Pulmonary artery endothelial cell (primary cell): ENCODE data around the gene FOXO6. TPM values are rescaled to one million over a fixed set of nuclear protein-coding genes. Genes with fewer than 3 reads are reported as not detected.

Experiments used
- DNase-seq: peaks from one replicate; pipeline ENCODE4 v3.0.0-alpha.2; 2011; ENCODE audit warnings: low read depth, low spot score
- total RNA-seq: library from RNA; depleted of rRNA; stranded (reverse); fragments of >200 nt; gene quantifications from 2 replicates; pipeline ENCODE4 v1.2.3, GENCODE V29; 2014

Gene FOXO6
- total RNA-seq, 1 donor from 2014 or later: 0.53 TPM

DNA sequence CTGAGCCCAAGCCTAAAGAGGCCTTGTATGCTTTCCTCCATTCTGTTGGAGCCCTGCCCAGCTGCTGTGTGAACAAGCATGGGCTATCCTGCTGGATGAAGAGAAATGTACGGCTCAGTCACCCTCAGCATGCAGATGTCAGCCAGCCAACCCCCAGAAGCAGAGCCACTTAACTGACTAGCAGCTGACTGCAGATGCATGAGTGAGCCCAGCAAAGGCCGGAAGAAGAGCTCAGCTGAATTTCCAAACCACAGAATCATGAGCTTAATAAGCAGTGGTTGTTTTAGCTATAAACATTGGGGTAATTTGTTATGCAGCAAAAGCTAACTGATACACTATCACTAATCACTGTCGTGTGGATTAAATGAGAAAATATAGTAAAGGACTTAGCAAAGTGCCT lies 39.0 kb downstream of the FOXO6 start:
- no peak for DNase-seq

DNA sequence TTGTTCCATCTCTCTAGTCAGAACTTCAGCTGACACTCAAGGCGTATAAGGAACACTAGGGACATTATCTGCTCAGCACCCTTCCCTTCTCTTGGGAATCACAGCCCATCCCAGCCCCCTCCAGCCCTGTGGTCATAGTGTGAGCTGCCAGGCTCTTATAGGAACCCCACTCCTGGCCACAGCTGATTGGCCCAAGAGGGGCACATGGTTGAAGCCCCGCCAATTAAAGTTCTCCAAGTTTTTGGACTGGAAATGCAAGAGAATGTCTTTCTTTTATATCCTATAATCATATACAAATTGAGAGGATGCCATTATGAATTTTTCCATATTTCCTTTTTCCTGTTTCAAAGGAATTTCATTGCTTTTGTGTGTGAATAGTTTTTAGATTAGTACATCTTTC lies 40.7 kb downstream of the FOXO6 start:
- no peak for DNase-seq

DNA sequence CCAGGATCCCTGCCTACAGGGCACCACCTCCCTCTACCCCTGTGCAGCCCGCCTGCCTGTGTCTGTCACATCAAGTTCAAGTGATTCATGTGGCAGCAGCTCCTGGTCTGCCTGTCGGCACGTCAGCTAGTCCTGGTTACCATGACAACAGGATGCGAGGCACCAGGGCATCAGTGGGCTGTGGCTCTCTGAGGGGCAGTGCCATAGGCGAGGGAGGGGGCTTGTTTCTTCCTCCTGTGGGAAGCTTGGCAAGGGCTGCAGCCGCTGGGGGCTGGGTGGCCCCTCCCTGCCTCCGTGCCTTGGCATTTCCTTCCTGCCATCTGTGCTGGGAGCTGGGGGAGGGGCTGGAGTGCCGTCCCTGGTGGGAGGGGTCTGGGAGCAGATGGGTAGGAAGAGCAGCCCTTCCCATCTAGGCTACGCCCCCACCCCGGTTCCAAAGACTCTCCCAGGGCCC lies 43.1 kb downstream of the FOXO6 start:
- DNase-seq: no peak

DNA sequence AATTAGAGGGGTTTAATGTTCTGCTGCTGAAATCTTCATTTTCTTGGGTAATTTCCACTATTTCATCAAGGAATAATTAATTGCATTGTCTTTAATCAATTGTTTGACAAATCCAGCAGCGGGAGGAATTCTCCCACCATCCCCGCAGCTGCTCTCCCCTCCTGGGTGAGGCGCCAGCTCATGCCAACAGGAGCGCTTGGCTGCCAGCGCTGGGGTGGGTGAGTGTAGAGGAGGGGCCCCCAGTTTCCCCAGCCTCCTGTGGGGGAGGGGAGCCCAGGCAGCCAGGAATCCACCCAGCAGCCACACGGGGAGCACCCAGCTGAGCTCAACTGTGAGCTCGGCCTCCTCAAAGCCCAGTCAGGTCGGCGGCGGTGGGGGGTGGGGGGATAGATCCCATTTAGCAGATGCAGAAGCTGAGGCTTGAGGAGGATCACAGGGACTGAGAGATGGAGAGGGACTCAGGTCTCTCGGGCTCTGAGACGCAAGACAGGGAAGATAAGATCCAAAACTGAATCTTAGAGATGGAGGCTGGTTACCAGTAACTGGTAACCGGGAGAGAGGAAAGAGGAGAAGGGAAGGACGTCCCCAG lies 46.5 kb downstream of the FOXO6 start:
- no peak for DNase-seq

DNA sequence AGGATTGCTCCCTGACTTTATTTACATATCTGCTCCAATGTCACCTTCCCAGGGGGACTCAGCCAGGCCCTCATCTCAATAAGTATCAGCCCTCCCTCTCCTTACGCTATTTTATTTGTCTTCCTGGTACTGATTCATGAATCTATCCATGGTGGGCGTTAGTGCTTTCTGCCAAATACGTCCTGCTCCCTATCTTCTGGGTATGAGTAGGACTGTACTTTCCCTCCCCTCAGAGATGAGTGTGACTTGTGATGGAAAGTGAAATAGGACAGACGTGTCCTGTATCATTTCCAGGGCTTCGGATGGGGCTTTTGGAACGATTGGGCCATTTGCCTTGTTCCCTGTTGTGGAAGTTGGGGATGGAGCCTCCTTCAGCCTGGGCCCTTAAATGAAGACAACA lies 47.5 kb downstream of the FOXO6 start:
- no peak for DNase-seq

DNA sequence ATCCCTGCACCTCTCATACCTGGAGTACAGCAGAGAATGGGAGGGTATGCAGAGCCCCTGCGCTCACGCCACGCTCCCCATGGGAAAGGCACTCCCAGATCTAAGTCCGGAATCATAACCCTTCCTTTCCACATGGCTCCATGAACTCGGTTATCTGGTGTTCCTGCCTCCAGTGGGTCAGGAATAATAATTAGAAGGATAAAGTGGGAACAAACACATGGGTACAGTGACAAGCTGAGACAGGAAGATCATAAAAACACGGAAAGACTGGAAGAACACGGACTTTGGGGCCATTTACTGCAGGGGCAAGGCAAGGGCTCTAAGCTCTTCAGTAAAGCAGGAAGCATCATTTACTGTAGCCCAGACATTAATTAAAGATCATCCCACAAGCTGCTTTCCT lies 48.6 kb downstream of the FOXO6 start:
- DNase-seq: no peak

DNA sequence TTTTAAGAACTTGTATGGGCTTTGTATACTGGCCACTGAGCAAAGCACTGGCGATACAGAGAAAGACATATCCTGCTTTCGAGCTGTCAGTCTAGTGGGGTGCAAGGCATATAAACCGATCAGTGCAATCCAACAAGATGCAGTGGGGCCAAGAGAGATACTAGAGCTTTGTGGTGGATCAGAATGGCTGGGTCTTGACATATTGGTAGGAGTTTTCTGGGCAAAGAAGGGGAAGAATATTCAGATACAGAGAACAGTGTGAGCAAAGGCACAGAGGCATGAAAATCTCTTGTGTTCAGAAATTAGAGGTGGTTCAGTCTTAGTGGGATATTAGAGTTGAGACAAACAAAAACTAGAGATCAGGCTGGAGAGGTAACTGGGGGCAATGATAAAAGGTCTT lies 49.2 kb downstream of the FOXO6 start:
- no peak for DNase-seq

DNA sequence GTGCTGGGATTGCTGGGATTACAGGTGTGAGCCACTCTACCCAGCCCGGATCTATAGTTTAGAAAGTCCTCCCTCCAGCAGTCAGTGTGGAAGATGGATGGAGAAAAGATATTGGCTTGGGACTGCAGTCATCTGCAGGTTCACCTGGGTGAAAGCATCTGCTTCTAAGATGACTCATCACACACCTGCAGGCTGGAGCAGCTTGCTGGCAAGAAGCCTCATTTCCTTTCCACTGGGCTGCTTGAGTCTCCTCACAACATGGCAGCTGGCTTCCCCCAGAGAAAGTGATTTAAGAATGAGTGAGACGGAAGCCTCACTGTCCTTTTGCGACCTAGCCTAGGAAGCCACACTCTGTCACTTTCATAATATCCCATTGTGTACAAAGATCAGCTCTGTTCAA lies 50.0 kb downstream of the FOXO6 start:
- DNase-seq: no peak

DNA sequence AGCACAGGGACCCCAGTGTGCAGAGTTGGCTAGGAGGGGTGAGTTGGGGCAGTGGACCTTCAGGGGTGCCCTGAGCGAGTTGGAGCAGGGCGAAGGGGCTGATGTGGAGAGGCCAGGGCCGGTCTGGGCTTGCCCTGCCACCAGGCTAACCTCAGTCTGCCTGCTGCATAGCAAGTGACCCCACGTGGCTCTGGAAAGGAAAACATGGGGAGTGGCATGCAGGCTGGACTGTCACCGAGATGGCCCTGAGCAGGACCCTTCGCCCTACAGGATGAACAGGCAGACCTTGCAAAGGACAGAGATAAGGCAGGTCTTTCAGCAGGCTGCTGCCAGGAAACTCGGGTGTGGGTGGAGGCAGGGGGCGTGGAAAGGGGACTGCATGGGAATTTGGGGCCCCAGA lies 51.5 kb downstream of the FOXO6 start:
- no peak for DNase-seq

DNA sequence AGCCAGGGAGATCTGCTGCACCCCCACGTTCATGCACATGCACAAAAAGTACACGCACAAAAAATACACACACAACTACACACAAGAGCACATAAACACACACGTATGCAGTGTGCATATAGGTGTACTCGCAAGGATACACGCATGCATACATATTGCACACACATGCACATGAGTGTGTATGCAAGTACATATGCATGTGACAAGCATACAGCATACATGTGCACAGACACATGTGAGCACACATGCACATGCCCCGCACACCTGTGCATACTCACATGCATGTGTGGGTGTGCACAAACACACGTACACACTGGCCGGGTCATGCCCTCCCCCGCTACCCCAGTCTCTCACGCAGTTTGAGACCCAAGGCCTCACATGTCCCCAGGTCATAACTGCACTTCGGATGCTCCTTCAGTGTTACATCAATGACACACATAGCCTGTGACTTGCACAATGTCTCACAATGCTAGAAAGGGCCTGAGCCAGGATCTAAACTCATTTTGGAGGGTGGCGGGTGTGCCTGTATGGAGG lies 52.6 kb downstream of the FOXO6 start:
- no peak for DNase-seq

DNA sequence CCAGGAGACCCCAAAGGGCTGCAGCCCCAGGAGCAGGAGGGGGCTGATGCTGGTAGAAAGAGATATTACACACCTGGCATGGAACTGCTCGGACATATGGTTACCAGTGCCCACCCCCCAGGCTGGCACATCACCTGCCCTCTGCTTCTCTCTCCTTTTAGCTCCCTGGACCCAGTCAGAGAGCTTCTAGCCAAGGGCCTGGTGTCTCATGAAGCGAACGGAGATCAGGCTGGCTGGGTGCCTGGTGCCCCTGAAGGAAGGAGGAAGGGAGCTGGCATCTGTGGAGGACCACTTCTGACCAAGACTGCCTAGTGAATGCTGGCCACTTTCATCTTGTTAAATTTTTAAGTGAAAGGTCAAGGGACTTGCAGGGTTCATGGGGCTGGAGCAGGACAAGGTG lies 53.1 kb downstream of the FOXO6 start:
- no peak for DNase-seq

DNA sequence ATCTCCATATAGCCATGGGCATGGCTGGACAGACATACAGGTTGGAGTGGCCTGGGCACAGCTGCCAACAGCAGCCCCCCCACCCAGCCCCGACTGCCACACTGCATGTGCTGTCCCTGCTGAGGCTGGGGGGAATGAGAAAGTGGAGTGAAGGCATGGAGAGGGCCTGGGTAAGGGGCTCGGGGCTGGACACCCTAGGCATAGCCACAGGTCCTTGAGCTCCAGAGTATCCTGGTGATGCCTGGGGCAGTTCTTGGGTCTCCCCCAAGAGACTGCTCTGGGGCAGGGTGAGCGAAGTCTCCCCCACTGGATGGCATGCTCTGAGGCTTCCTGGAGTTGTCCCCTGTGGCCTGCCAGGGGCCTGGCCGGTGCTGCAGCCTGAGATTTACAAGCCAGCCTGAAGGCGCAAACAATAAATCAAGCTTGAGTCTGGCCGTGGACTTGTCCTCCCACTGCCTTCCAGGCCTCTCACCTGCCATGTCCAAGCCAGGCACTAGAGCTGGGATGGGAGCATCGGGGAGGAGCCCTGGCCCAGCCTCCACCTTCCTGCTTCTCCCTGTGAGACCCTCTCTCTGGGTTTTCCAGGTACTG lies 53.6 kb downstream of the FOXO6 start:
- no peak for DNase-seq

DNA sequence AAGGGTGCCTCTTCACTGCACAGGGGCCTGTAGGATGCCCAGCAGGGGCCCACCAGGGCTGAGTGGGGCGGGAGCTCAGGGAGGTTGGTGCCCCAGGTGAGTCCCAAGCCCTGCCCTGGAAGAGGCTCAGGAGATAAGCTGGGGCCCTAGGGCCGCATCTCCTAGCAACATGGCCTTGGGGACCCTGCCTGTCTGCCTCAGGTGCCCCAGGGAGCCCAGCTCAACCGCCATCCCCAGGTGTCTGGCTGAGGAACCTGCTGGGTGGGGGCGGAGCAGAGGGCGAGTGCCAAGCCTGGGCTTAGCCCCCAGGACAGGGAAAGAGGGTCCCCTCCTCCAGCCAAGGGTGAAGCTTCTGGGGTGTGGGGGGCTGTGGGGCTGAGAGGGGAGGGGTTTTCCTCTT lies 54.8 kb downstream of the FOXO6 start:
- no peak for DNase-seq

DNA sequence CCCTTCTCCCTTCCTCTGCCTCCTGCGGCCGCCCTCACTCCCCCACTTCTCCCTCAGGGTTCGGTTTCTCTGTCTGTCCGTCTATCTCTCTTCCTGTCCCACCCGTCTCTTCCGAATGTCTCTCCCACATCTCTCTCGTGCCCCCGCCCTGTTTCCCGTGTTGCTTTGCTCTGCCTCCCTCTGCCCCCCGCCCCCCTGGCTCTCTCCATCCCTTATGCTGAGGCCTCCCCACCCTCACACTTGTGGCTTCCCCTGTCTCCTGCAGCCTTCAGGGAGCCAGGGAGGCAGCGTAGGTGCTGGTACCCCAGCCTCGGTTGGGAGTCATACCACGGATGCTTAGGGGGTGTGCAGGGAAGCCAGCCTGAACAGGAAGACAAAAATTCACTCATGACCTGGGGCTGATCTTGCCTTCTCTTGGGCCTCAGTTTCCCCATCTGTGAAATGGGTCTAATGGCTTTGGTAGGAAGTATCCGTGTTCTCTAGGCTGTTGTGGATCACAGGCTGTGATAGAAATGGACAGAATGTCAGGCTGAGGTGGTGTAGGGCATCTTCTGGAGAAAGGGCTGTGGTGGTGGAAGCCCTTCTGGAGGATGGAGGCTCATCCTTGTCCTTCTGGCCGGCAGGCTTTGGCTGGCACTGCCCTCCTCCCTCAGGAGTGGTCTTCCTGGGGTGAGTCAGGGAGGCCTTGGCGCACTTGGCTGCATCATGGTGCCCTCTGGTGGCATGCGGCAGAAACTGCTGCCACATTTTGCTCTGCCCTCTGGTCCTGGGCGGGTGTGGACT lies 55.5 kb downstream of the FOXO6 start:
- DNase-seq: peak; percentile 43

DNA sequence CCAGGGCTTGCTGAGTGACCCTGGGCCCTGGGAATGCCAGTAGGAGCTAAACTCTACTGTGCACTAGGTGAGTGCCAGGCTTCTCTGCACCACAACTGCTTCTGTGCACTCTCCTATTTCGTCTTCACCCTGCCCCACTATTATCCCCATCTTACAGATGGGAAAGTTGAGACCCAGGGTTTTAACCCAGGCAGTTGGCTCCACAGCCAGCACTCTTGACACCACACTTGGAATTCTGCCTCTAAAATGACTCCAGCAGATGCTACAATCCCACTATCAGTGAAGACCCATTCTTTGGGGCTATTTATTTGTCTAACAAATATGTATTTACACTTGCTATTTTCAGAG lies 56.1 kb downstream of the FOXO6 start:
- no peak for DNase-seq

DNA sequence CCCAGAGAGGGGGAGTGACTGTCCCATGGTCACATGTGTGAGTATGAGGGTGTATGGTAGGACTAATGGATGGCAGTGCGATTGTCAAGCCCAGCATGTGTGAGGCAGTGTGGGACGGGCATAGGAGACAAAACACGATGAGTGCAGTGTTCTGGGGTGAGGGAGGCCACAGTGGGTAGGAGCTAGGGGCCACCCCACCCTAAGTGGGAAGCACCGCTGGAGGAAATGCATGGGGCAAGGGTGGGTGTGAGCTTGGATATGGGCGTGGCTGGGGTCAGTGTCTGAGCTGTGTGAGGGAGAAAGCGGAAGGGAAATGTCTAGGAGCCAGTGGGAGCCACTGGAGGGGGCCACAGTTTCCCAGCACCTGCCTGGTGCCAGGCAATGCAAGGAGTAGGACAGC lies 56.5 kb downstream of the FOXO6 start:
- DNase-seq: no peak

DNA sequence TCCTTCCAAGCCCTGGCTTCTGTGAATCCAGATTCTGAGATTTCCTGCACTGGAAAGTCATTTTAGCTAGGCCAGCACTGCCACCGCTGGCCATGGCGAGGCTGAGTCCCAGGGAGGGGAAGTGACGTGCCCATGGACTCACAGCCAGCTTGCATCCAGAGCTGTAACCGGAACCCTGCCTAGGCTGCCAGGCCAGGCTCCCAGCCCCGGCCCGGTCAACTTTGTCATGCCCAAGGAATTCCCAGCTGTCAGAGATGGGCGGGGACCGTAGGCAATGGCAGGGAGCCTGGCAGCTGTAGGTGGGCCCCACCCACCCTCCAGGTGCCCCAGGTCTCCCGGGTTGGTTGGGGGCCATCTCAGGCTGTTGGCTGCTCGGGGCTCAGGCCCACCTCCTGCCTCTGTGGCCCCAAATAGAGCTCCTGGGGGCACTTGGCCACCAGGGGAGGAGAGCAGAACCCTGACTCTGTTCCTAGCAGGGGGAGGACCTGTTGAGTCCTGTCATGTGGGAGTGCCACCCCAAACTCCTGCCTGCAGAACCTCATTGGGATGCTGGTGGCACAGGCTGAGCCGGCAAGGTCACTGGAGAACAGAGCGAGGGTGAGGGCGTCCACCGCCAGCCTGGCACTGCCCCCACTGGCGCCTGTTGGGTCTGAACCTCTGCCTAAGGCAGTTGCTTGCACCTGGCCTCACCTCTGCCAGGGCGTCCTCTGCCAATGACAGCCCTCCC lies 57.8 kb downstream of the FOXO6 start:
- peak; percentile 50 for DNase-seq

DNA sequence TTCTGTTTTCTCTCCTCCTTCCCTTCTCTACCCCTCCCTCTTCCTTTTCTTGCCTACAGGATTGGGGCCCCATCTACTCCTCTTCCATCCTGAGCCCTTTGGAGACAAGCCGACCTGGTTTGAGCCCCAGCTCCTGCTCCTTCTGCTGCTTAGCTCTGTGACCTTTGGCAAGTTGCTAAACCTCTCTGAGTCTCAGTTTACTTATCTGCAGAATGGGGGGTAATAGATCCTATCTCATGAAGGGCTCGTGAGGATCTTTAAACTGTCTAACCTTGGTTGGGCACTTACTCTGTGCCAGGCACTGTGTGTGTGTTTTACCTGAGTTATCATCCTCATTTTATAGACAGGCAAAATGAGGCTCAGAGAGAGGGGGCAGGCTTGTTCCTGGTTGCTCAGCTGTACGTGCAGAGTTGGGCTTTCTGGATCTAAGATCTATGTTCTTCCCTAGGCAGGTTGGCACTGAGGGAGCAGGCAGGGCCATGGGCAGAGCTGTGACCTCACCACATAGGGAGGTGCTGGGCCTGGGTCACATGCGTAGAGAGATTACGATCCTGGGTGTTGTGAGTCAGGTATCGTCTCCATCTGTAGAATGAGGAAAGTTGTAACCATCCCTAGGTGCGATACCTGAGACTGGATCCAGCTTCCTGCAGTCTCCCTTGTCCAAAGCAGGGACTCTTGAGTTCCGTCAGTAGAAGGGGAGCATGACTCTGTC lies 58.5 kb downstream of the FOXO6 start:
- DNase-seq: no peak

DNA sequence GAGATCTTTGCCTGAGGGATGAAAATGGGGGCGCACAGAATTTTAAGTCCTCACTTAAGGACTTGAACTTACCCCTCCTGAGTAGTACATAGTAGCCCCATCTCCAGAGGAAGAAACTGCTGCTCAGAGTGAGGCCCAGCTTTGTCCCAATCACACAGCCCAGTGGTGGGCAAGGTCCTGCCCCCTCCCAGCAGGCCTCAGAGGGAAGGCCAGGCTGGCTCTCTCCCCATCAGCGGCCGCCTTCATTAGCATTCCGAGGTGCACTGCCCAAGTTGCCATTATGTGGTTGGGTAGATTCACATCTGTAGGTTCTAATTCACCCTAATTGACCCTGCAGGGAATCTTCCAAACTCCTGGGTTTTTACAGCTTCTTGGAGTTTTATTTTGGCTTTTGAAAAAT lies 59.1 kb downstream of the FOXO6 start:
- no peak for DNase-seq

DNA sequence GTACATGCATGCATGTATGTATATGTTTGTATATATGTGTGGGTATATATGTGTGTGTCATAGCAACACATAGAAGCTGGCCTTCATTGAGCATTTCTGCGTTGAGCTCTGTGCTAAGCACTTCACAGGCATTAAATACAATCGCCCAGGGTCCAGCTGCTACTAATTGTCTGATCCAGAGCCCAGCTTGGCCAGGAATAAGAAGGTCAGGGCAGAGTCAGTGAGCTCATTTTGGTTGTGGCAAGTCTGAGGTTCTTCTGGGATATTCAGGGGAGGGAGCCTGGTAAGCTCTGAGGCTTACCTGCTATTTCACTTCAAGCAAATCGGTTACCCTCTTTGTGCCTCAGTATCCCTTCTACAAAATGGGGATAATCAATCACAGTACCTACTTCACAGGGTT lies 59.6 kb downstream of the FOXO6 start:
- no peak for DNase-seq

DNA sequence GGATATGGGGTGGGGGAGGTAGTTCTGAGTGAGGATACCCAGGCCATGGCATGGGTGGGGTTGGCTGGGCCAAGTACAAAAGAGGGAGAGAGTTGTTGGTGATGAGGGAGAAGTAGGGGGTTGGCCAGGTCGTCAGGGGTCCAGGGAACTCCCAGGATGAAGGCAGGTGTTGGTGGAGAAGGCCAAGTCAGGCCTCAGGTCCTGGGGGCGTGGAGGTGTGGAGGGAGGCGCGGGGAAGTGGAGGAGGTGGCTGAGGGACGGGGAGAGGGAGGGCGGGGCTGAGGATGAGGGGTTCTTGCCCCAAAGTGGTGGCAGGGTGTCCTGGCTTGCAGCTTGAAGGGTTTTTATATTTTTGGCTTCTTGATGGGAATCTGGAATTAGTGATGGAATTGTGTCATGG lies 61.1 kb downstream of the FOXO6 start:
- no peak for DNase-seq
